Measurements from ENCODE around the gene FOXP1.

The FOXP1 gene

DNA sequence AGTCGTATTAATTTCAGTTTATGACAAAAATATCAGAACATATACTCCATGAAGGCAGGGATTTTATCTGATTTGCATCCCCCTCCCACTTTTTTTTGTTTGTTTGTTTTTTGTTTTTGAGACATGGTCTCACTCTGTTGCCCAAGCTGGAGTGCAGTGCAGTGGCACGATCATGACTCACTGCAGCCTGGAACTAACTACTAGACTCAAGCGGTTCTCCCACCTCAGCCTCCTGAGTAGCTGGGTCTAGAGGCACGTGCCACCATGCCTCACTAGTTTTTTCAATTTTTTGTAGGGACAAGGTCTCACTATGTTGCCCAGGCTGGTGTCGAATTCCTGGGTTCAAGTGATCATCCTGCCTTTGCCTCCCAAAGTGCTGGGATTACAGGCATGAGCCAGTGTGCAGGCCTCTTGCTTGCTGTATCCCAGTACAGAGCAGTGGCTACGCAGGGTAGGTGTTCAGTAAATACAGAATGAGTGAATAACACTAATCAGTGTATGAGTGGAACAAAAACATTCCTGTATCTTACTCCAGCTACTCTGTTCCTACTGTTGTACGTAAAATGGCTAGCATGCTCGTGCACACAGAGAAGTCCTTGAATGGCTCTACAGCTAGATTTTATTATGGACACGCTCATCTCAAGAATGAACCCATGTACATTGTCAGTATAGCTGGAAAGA lies 272.4 kb downstream of the FOXP1 start:
- Histone ChIP-seq H3K4me3 (ENCODE audit: low read length) (no peak overlapping the region), H3K27me3 (ENCODE audit: control insufficient read depth, insufficient read depth, low read length) (no peaks in the 10 kb centered on the region), H3K9me3 (ENCODE audit: control insufficient read depth, low read length) (no peaks in the 10 kb centered on the region), H3K4me1 (ENCODE audit: control insufficient read depth, insufficient read depth, low read length) (peaks cover 7% of the 10 kb centered on the region), H3K36me3 (ENCODE audit: control insufficient read depth, insufficient read depth, low read length) (no peaks in the 10 kb centered on the region), H3K9ac (ENCODE audit: low read length) (no peak overlapping the region)

DNA sequence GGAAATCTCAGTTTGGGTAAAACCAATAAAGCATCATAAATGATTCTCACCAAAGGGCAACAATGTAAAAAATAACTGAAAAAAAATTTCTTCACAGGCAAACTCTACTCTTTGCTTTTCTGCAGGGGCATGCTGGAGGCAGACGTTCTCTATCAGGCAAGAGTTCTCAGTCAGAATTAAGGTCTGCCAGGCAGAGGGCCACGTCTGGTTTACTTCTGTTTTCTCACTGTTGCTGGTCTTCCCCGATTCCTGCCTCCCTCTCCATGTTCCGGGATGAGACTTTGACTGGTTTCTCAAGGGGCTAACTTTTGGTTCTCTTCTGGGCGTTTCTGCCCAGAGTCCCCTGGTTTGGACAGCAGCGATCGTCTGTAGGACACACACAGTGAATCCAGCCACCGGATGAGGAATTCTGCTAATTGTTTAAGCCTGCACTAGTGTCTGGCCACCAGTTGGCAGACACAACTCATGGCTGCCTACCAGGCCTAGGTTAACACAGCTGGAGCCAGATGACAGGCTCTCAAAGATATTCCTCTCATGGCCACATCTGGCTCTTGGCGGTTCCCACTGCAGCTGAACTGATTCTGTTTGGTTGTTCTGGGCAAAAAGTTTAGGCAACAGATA lies 273.1 kb downstream of the FOXP1 start:
- Histone ChIP-seq H3K4me1 (ENCODE audit: control insufficient read depth, insufficient read depth, low read length) (peaks cover 3% of the 10 kb centered on the region), H3K36me3 (ENCODE audit: control insufficient read depth, insufficient read depth, low read length) (no peaks in the 10 kb centered on the region), H3K9me3 (ENCODE audit: control insufficient read depth, low read length) (no peaks in the 10 kb centered on the region), H3K9ac (ENCODE audit: low read length) (no peak overlapping the region), H3K27me3 (ENCODE audit: control insufficient read depth, insufficient read depth, low read length) (no peaks in the 10 kb centered on the region), H3K4me3 (ENCODE audit: low read length) (no peak overlapping the region)

DNA sequence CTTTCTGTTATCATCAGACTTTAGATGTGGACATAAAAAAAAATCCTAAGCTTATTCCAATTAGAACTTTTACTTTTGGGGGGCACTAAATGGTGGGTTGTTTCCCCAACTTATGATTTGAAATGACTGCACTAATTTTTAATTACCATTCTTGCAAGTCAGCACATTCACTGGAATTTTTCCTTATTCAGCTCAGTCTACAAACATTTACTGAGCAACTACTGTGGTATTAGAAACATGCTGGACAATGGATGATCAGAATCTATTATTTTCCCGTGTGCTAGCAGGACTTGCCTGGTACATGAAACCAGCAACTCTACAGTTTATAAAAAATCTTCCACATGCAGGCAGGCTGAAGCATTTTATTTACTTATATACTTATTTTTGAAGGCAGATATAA lies 273.6 kb downstream of the FOXP1 start:
- H3K4me1 ChIP-seq (ENCODE audit: control insufficient read depth, insufficient read depth, low read length), result no peaks in the 10 kb centered on the region
- H3K4me3 ChIP-seq (ENCODE audit: low read length), result no peak overlapping the region

DNA sequence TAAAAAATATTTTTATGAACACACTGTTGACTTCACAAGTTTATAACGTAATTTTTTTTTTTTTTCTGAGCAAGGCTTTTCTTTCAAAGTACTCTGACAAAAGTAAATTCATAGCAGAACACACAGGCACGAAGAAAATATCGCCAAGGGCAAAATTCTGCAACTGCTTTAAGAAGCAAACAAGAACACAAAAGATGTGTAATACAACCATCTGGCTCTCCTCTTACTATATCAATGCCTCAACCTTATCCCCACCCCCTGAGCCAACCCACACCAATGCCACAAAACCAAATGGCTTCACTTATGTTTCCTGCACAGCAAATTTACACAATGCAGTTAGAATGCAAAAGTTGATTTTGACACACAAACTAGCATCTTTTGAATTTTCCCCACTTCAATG lies 274.2 kb downstream of the FOXP1 start:
- no peak overlapping the region for H3K4me3 ChIP-seq (ENCODE audit: low read length)
- H3K9me3 ChIP-seq (ENCODE audit: control insufficient read depth, low read length), result no peaks in the 10 kb centered on the region
- H3K27me3 ChIP-seq (ENCODE audit: control insufficient read depth, insufficient read depth, low read length), result no peaks in the 10 kb centered on the region
- no peak overlapping the region for H3K9ac ChIP-seq (ENCODE audit: low read length)
- peaks cover under 1% of the 10 kb centered on the region for H3K4me1 ChIP-seq (ENCODE audit: control insufficient read depth, insufficient read depth, low read length)
- no peaks in the 10 kb centered on the region for H3K36me3 ChIP-seq (ENCODE audit: control insufficient read depth, insufficient read depth, low read length)

More for the DNA sequence above, 273.6 kb downstream of the FOXP1 start:
- no peaks in the 10 kb centered on the region for H3K9me3 ChIP-seq (ENCODE audit: control insufficient read depth, low read length)
- no peaks in the 10 kb centered on the region for H3K27me3 ChIP-seq (ENCODE audit: control insufficient read depth, insufficient read depth, low read length)
- no peak overlapping the region for H3K9ac ChIP-seq (ENCODE audit: low read length)
- H3K36me3 ChIP-seq (ENCODE audit: control insufficient read depth, insufficient read depth, low read length), result no peaks in the 10 kb centered on the region

DNA sequence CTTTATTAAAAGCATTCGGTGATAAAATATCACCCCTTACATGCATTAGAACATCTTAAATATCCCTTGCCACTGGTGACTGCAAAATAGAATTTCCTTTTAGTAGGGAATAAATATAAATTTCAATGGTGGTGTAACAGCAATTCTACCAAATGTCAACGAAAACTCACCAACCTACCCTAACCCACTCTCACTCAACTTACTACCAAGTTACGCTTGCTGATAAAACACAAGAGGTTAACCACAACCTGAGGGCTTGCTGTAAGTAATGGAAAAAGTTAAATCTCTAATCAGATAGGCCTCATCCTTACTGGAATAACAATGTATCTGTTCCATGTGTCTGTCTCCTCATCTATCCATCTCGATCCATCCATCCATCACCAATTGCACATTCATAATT lies 274.7 kb downstream of the FOXP1 start:
- Histone ChIP-seq H3K36me3 (ENCODE audit: control insufficient read depth, insufficient read depth, low read length) (no peaks in the 10 kb centered on the region), H3K27me3 (ENCODE audit: control insufficient read depth, insufficient read depth, low read length) (no peaks in the 10 kb centered on the region), H3K4me1 (ENCODE audit: control insufficient read depth, insufficient read depth, low read length) (peaks cover 6% of the 10 kb centered on the region), H3K4me3 (ENCODE audit: low read length) (no peak overlapping the region), H3K9me3 (ENCODE audit: control insufficient read depth, low read length) (no peaks in the 10 kb centered on the region), H3K9ac (ENCODE audit: low read length) (no peak overlapping the region)

DNA sequence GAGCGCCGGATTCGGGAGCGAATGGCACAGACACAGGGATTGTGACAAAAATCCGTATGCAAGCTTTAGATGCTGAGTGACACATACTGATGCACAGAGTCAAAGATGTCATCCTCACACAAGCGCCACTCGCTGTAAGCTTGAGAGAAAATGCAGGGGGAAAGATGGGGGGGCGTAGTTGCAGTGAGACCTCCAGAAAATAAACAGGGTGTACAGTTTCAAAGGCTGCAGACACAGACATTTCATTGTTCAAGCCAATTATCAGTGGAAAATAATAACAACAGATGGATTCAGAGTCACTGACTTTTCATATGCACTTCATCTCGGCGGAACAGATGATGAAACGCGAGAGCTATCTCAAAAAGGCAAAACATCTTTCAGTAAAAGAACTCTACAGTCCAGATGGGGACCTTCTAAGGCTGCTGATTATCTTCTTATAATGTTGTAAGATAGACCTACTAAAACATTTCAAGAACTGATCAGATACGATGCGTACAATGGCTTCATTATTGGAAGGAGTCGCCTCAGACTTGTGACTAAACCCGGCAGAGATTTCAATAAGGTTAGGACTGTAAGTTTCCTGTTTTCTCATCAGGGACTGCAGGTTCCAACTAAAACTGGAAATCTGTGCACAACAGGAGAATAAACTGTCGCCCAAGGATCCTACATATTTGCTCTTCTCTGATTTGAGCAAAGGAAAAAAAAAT lies 275.4 kb downstream of the FOXP1 start:
- Histone ChIP-seq H3K4me3 (ENCODE audit: low read length) (no peak overlapping the region), H3K36me3 (ENCODE audit: control insufficient read depth, insufficient read depth, low read length) (no peaks in the 10 kb centered on the region), H3K4me1 (ENCODE audit: control insufficient read depth, insufficient read depth, low read length) (peaks cover 6% of the 10 kb centered on the region), H3K9ac (ENCODE audit: low read length) (no peak overlapping the region), H3K27me3 (ENCODE audit: control insufficient read depth, insufficient read depth, low read length) (no peaks in the 10 kb centered on the region), H3K9me3 (ENCODE audit: control insufficient read depth, low read length) (no peaks in the 10 kb centered on the region)

DNA sequence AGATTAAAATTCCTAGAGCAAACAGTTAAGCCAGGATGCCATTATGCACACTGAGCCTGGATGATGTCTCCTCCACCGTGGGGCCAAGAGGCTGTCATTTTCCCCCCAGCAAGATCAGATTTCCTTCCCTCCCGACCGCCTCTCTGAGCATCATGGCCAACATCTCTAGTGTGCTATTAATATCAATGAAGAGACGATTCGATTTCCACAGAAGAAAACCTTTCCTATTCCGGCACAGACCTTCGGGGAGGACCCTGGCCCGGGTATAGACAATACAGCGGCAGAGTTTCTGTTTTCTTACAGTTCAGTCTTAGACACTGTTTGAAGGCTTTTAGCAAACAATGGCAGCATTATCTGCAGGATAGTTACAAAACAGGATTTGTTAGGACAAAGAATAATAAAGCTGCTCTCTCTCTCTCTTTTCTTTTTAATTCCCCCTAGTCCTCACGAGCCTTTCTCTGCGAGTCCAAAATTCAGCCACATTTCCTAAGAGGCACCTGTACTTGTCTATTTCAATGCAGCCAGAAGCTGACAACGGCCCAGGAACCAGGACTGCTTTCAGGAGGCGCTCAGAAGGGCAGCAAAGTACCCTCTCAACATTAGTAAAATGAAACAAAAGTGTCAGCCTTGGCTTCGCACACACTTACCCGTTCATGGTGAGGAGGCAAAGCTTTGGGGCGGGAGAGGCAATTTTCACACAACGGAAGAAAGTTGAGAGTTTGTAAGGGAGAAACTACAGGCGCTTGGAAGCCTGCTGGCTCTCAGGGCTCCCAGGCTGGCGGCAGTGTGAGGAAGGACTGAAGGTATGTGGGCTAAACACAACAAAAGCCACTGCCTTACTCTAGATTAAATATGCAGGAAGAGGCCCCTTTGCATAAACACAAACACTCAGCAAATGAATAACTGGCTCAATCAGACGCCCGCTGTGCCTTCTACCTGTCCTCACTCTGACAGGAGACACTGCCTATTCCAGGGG lies 278.0 kb downstream of the FOXP1 start:
- no peaks in the 10 kb centered on the region for H3K27me3 ChIP-seq (ENCODE audit: control insufficient read depth, insufficient read depth, low read length)
- H3K9me3 ChIP-seq (ENCODE audit: control insufficient read depth, low read length), result no peaks in the 10 kb centered on the region
- H3K4me3 ChIP-seq (ENCODE audit: low read length), result no peak overlapping the region
- H3K9ac ChIP-seq (ENCODE audit: low read length), result peak overlapping the region; percentile 66
- peaks cover 9% of the 10 kb centered on the region for H3K4me1 ChIP-seq (ENCODE audit: control insufficient read depth, insufficient read depth, low read length)
- no peaks in the 10 kb centered on the region for H3K36me3 ChIP-seq (ENCODE audit: control insufficient read depth, insufficient read depth, low read length)

DNA sequence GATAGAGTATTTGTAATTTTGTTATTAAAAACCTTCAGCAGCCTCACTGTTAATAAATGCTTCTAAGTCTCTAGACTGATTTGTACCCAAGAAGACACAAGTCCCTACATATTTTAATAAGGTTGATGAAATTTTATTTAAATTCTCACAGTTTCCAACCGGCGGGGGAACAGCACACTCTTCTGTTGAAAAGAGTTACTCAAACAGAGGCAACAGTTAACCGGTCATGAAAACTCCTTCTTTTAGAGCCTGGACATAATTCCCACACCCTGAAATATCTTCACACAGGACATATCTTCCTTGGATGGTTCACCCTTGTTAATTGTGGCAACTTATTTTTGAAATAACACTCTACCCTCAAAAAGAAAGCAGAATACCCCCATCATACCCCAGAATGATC lies 278.8 kb downstream of the FOXP1 start:
- Histone ChIP-seq H3K36me3 (ENCODE audit: control insufficient read depth, insufficient read depth, low read length) (no peaks in the 10 kb centered on the region), H3K4me3 (ENCODE audit: low read length) (no peak overlapping the region), H3K9me3 (ENCODE audit: control insufficient read depth, low read length) (no peaks in the 10 kb centered on the region), H3K27me3 (ENCODE audit: control insufficient read depth, insufficient read depth, low read length) (no peaks in the 10 kb centered on the region), H3K9ac (ENCODE audit: low read length) (peak overlapping the region; percentile 66), H3K4me1 (ENCODE audit: control insufficient read depth, insufficient read depth, low read length) (peaks cover 9% of the 10 kb centered on the region)

DNA sequence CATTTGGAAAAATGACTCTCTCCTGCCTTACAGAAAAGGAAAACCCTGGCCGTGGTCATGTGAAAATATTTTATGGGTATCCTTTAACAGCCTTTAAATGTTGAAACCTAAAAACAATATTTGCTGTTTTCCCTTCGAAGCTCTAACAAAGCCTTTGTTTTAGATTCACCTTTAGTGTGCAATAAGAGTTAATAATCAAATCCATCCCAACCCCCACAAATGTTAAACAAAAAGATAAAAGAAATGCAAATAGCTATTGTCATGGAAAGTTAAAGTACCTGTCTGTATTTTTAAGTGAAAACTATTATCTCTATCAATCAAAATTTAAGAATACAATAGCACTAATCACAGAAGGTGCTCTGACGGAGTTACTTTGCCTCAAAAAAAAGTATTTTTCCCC lies 279.3 kb downstream of the FOXP1 start:
- Histone ChIP-seq H3K4me3 (ENCODE audit: low read length) (no peak overlapping the region), H3K27me3 (ENCODE audit: control insufficient read depth, insufficient read depth, low read length) (no peaks in the 10 kb centered on the region), H3K36me3 (ENCODE audit: control insufficient read depth, insufficient read depth, low read length) (no peaks in the 10 kb centered on the region), H3K9ac (ENCODE audit: low read length) (no peak overlapping the region), H3K9me3 (ENCODE audit: control insufficient read depth, low read length) (no peaks in the 10 kb centered on the region), H3K4me1 (ENCODE audit: control insufficient read depth, insufficient read depth, low read length) (peaks cover 9% of the 10 kb centered on the region)

DNA sequence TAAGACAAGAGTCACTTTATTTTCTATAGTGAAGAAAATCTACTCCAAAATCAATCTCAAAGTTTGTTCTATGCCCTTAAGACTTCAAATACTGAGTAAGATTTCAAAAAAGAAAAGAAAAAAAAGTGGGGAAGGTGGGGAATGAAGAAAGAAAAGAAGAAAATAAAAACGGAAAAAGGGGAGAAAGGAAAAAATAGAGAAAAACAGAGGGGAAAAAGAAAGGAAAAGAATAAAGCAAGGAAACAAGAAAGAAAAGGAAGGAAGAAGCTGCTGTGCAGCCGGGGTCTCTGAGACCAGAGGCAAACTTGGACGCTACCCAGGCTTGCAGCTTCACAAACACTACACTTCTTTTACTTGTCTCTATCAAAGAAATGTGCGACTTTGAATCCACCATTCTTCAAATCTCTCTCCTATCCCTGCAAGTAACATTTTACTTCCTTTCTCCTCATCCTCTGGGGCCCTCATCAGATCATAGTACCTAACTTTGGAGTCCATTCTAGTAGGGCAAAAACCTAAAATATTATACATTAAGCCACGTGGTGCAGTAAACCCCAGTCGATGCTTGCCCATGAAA lies 279.8 kb downstream of the FOXP1 start:
- no peak overlapping the region for H3K9ac ChIP-seq (ENCODE audit: low read length)
- no peaks in the 10 kb centered on the region for H3K27me3 ChIP-seq (ENCODE audit: control insufficient read depth, insufficient read depth, low read length)
- no peaks in the 10 kb centered on the region for H3K9me3 ChIP-seq (ENCODE audit: control insufficient read depth, low read length)
- H3K36me3 ChIP-seq (ENCODE audit: control insufficient read depth, insufficient read depth, low read length), result no peaks in the 10 kb centered on the region
- H3K4me1 ChIP-seq (ENCODE audit: control insufficient read depth, insufficient read depth, low read length), result peaks cover 9% of the 10 kb centered on the region
- no peak overlapping the region for H3K4me3 ChIP-seq (ENCODE audit: low read length)

DNA sequence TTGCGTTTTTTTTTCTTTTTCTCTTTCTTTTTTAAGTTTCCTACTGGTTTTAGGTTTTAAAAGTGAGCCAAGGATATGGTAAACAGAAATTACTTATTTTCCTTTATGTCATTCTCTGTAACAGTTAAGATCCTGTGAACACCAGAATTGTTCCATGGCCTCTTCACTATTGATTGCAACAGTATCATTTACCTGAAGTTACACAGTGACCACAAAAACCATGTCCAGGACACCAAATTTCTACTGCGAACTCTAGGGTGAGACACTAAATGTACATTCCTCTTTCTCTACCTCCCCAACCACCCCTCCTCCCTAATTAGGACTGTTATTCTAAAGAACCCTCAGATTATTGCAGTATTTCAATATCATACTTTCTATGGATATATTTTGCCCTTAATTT lies 280.9 kb downstream of the FOXP1 start:
- Histone ChIP-seq H3K9me3 (ENCODE audit: control insufficient read depth, low read length) (no peaks in the 10 kb centered on the region), H3K4me1 (ENCODE audit: control insufficient read depth, insufficient read depth, low read length) (peaks cover 9% of the 10 kb centered on the region), H3K27me3 (ENCODE audit: control insufficient read depth, insufficient read depth, low read length) (no peaks in the 10 kb centered on the region), H3K4me3 (ENCODE audit: low read length) (no peak overlapping the region), H3K36me3 (ENCODE audit: control insufficient read depth, insufficient read depth, low read length) (no peaks in the 10 kb centered on the region), H3K9ac (ENCODE audit: low read length) (no peak overlapping the region)
